ENCODE measurements around the gene THOC1. TPM values are rescaled to one million over a fixed set of nuclear protein-coding genes. Genes with fewer than 3 reads are reported as not detected.

Gene THOC1
- total and polyA plus RNA-seq, 2 of the 4 experiments (the other 2 are of a cell fraction) = 13.3 to 15.8 TPM

DNA sequence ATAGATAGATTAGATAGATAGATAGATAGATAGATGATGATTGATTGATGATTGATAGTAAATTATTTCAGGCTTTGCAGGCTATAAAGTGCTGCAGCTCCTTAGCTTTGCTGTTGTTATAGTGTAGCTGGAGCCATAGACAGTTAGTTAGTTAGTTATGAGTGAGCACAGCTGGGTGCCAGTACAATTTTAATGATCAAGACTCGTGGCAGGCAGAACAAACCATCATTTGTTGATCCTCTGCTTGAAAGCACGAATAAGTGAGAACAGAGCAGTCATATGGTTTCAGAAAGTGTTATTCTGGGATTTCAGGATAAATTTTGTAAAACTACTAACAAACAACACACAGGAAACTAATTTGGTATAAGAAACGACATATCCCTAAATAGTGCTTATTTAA lies 53.9 kb downstream of the THOC1 start:
- no peak for TF ChIP-seq CHD1 (IDR thresholded peaks at IDR 0.05; ENCODE audit: low read depth, low read length)
- no peak for TF ChIP-seq MXI1 (IDR thresholded peaks at IDR 0.05; ENCODE audit: borderline replicate concordance, low read depth, low read length)
- TF ChIP-seq, protein P1, sequence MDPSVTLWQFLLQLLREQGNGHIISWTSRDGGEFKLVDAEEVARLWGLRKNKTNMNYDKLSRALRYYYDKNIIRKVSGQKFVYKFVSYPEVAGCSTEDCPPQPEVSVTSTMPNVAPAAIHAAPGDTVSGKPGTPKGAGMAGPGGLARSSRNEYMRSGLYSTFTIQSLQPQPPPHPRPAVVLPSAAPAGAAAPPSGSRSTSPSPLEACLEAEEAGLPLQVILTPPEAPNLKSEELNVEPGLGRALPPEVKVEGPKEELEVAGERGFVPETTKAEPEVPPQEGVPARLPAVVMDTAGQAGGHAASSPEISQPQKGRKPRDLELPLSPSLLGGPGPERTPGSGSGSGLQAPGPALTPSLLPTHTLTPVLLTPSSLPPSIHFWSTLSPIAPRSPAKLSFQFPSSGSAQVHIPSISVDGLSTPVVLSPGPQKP (IDR thresholded peaks at IDR 0.05; ENCODE audit: borderline replicate concordance, low read depth, low read length) = no peak
- no peak for TF ChIP-seq MAFK (IDR thresholded peaks at IDR 0.05; ENCODE audit: low read depth, low read length)
- TF ChIP-seq, protein P2, sequence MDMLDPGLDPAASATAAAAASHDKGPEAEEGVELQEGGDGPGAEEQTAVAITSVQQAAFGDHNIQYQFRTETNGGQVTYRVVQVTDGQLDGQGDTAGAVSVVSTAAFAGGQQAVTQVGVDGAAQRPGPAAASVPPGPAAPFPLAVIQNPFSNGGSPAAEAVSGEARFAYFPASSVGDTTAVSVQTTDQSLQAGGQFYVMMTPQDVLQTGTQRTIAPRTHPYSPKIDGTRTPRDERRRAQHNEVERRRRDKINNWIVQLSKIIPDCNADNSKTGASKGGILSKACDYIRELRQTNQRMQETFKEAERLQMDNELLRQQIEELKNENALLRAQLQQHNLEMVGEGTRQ (IDR thresholded peaks at IDR 0.05; ENCODE audit: low read depth, low read length) = no peak
- no peak for TF ChIP-seq RFX5 (IDR thresholded peaks at IDR 0.05; ENCODE audit: low read depth, low read length)
- TF ChIP-seq MAZ (IDR thresholded peaks at IDR 0.05; ENCODE audit: borderline replicate concordance, low read depth, low read length) = no peak
- Histone ChIP-seq H3K14ac (replicated peaks; ENCODE audit: low read depth, low read length) (no peak overlapping the region), H3K4ac (ENCODE audit: low read depth, low read length) (no peak overlapping the region), H3K9ac (ENCODE audit: low read depth, low read length) (no peak overlapping the region), H4K91ac (ENCODE audit: insufficient read depth, low read depth, low read length) (no peak overlapping the region), H3K4me2 (ENCODE audit: low read depth, low read length) (no peak overlapping the region), H2BK5ac (ENCODE audit: low read depth, low read length, poor library complexity, severe bottlenecking) (no peak overlapping the region), H3K56ac (ENCODE audit: extremely low read depth, insufficient read depth, low read length) (no peak overlapping the region), H2BK120ac (ENCODE audit: low read depth, low read length) (no peak overlapping the region), H4K8ac (ENCODE audit: low read depth in 2 of 2, low read length in 2 of 2) (no peak overlapping the region), H2BK15ac (ENCODE audit: low read depth, low read length) (no peak overlapping the region), H3K9me3 (ENCODE audit: control insufficient read depth, insufficient read depth, low read length) (no peaks in the 10 kb centered on the region), H3K23ac (ENCODE audit: low read depth, low read length) (no peak overlapping the region), H2AK5ac (ENCODE audit: low read depth, low read length) (no peak overlapping the region), H3K9me1 (ENCODE audit: insufficient read depth, low read length) (no peaks in the 10 kb centered on the region; the same call in 1 of the 2 replicates), H3K4me1 (ENCODE audit: control insufficient read depth, insufficient read depth, low read length) (no peaks in the 10 kb centered on the region), H2AK9ac (replicated peaks; ENCODE audit: low read depth, low read length, poor library complexity) (no peak overlapping the region), H3K27ac (ENCODE audit: insufficient read depth, low read length) (no peak overlapping the region), H4K5ac (ENCODE audit: low read depth, low read length) (no peak overlapping the region), H2BK20ac (ENCODE audit: low read depth, low read length) (no peak overlapping the region), H3K27me3 (ENCODE audit: control insufficient read depth, insufficient read depth, low read length) (no peaks in the 10 kb centered on the region), H3K79me1 (ENCODE audit: low read depth in 1 of 2, low read length in 2 of 2) (peaks cover 0 to 4% of the 10 kb centered on the region in 2 experiments; a peak in 3 of 4 replicates), H4K20me1 (ENCODE audit: insufficient read depth, low read length) (no peaks in the 10 kb centered on the region), H3K36me3 (ENCODE audit: control insufficient read depth, insufficient read depth, low read length) (peaks cover 33% of the 10 kb centered on the region), H3K18ac (ENCODE audit: low read depth, low read length) (no peak overlapping the region), H2AFZ (replicated peaks; ENCODE audit: low read length, poor library complexity) (no peak overlapping the region), H3K4me3 (ENCODE audit: insufficient read depth, low read depth, low read length) (no peak overlapping the region)
- DNase-seq = no peak
- dilution Hi-C loops (cut with HindIII; ENCODE audit: low sequenced_read_pairs, unreplicated experiment) (no loop called here), in situ Hi-C loops (cut with MboI; ENCODE audit: low sequenced_read_pairs) (no loop called here), intact Hi-C loops (cut with micrococcal nuclease) (no loop called here)
- WGBS, 2 experiments (ENCODE audit: extremely low coverage in 2 of 2, insufficient read length in 1 of 2) = no CpG with 5 or more reads among the region's 3 CpGs
- CTCF ChIA-PET = no interaction called here
- ATAC-seq (ENCODE audit: low read depth) = no peak
- BruUV-seq (replicated peaks) = no TSS peak
- POLR2A ChIA-PET (ENCODE audit: unreplicated experiment) = no interaction called here
